ENCODE results near the gene TMEM184A. TPM values are rescaled to one million over a fixed set of nuclear protein-coding genes. Genes with fewer than 3 reads are reported as not detected.
A peak's percentile ranks its signal among the peaks of the same experiment; 100 is the strongest.

The TMEM184A gene
- total and polyA plus RNA-seq, 2 of the 4 experiments (the other 2 are of a cell fraction): 0.36 to 1.9 TPM

DNA sequence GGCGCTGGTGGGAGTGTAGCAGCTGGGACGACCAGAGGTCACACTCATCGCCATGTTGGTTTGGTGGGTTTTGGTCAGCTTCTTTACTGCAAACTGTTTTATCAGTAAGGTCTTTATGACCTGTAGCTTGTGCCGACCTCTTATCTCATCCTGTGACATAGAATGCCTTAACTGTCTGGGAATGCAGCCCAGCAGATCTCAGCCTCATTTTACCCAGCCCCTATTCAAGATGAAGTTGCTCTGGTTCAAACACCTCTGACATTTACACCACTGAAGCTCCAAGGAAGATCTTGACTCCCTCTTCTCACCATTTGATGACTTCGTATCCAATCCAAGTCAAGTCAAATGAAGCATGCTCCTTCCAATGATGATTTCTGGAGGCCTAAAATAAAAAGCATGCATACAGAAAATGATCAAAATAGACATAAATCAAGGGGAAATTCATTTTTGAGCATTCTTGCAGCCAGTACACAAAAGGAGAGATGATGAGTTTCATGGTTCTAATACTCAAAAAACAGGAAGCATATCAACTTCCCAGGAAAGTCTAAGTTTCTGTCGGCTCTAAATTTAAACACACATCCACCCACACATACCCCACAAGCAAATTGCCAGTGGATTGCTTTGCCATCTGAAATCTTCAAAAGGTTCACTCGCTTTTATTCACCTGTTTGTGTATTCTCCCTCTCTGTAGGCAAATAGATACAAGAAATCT lies 16.3 kb upstream of the TMEM184A start:
- no CpG with 5 or more reads among the region's 7 CpGs for WGBS, 2 experiments (ENCODE audit: extremely low coverage in 2 of 2, insufficient read length in 1 of 2)
- Histone ChIP-seq H3K36me3 (ENCODE audit: control insufficient read depth, insufficient read depth, low read length) (peaks cover 4% of the 10 kb centered on the region; the same call in 1 of the 2 replicates), H4K5ac (ENCODE audit: low read depth, low read length) (no peak overlapping the region), H4K20me1 (ENCODE audit: insufficient read depth, low read length) (no peaks in the 10 kb centered on the region; the same call in 1 of the 2 replicates), H3K9me3 (ENCODE audit: control insufficient read depth, insufficient read depth, low read length) (no peaks in the 10 kb centered on the region), H2BK15ac (ENCODE audit: low read depth, low read length) (no peak overlapping the region), H2AK5ac (ENCODE audit: low read depth, low read length) (no peak overlapping the region; the same call in 1 of the 2 replicates), H2BK5ac (ENCODE audit: low read depth, low read length, poor library complexity, severe bottlenecking) (no peak overlapping the region), H3K23ac (ENCODE audit: low read depth, low read length) (no peak overlapping the region), H3K27ac (ENCODE audit: insufficient read depth, low read length) (no peak overlapping the region), H3K4me3 (ENCODE audit: insufficient read depth, low read depth, low read length) (no peak overlapping the region), H3K18ac (ENCODE audit: low read depth, low read length) (no peak overlapping the region), H3K4me1 (ENCODE audit: control insufficient read depth, insufficient read depth, low read length) (peaks cover 10% of the 10 kb centered on the region), H2BK120ac (ENCODE audit: low read depth, low read length) (no peak overlapping the region), H4K91ac (ENCODE audit: insufficient read depth, low read depth, low read length) (no peak overlapping the region), H4K8ac (ENCODE audit: low read depth in 2 of 2, low read length in 2 of 2) (no peak overlapping the region), H3K27me3 (ENCODE audit: control insufficient read depth, insufficient read depth, low read length) (no peaks in the 10 kb centered on the region), H2AK9ac (replicated peaks; ENCODE audit: low read depth, low read length, poor library complexity) (peak overlapping the region; percentile 50), H2AFZ (replicated peaks; ENCODE audit: low read length, poor library complexity) (no peak overlapping the region), H3K79me1 (ENCODE audit: low read depth in 1 of 2, low read length in 2 of 2) (peaks cover 20 to 44% of the 10 kb centered on the region in 2 experiments; a peak in 3 of 4 replicates), H2BK20ac (ENCODE audit: low read depth, low read length) (no peak overlapping the region), H3K4me2 (ENCODE audit: low read depth, low read length) (no peak overlapping the region), H3K56ac (ENCODE audit: extremely low read depth, insufficient read depth, low read length) (no peak overlapping the region), H3K9ac (ENCODE audit: low read depth, low read length) (no peak overlapping the region), H3K4ac (ENCODE audit: low read depth, low read length) (no peak overlapping the region), H3K14ac (replicated peaks; ENCODE audit: low read depth, low read length) (no peak overlapping the region), H3K9me1 (ENCODE audit: insufficient read depth, low read length) (peaks cover 11% of the 10 kb centered on the region)
- ChIA-PET CTCF (no interaction called here), POLR2A (ENCODE audit: unreplicated experiment) (no interaction called here)
- TF ChIP-seq, protein P1, sequence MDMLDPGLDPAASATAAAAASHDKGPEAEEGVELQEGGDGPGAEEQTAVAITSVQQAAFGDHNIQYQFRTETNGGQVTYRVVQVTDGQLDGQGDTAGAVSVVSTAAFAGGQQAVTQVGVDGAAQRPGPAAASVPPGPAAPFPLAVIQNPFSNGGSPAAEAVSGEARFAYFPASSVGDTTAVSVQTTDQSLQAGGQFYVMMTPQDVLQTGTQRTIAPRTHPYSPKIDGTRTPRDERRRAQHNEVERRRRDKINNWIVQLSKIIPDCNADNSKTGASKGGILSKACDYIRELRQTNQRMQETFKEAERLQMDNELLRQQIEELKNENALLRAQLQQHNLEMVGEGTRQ (IDR thresholded peaks at IDR 0.05; ENCODE audit: low read depth, low read length): no peak
- TF ChIP-seq RFX5 (IDR thresholded peaks at IDR 0.05; ENCODE audit: low read depth, low read length): no peak
- DNase-seq (no peak), ATAC-seq (ENCODE audit: low read depth) (no peak)
- dilution Hi-C loops (cut with HindIII; ENCODE audit: low sequenced_read_pairs, unreplicated experiment) (no loop called here), intact Hi-C loops (cut with micrococcal nuclease) (no loop called here), in situ Hi-C loops (cut with MboI; ENCODE audit: low sequenced_read_pairs) (loop anchor here (10.0 kb wide), 1 partner anchor 633 kb away; no protein-coding TSS in a partner anchor)
- BruUV-seq (replicated peaks): no TSS peak
